Stimulated activated CD4-positive, alpha-beta T cell treated with anti-CD3 and anti-CD28 coated beads, Interleukin-12 subunit alpha, Interleukin-12 subunit beta, amount 100 ng/mL, for 4 hours (primary cell): Measurements from ENCODE around the gene SORCS2.

Source experiments
- DNase-seq: peaks from one replicate; pipeline ENCODE4 v3.0.0-alpha.2; 2020

Gene SORCS2

GRCh38 chr4:7309181-7309580, 116.8 kb downstream of the SORCS2 start:
- no peak for DNase-seq

DNA sequence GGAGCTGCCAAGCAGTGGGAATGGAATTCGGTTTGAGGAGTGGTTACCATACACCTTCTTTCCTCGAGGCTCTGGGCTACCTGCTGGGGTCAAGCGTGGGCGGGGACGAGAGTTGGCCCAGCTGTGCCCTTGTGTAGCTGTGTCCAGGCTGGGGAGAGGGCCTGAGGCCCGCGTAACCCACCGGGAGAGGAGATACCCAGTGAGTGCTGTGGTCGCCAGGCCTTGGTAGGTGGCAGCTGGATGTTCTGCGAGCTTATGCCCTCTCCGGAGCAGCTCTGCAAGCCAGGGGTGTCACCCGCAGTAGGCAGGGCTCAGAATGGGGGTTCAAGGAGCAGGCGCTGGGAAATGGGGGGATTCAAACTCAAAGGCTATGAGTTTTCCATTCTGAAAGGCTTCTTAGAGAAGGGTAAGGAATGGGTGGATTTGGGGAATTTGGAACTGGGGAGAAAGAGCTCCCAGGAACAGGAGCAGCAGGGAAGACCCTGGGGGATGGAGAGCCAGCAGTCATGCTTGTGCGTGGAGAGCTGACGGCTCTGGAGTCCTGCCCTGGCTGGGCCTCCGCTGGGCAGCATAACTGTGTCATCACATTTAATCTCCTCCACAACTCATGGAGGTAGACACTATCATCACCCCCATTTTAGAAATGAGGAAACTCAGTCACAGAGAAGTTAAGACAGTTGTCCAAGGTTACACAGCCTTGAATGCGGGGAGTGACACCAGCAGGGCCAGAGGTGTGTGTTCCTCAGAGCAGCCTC, 117.5 kb downstream of the SORCS2 start:
- DNase-seq = no peak

DNA sequence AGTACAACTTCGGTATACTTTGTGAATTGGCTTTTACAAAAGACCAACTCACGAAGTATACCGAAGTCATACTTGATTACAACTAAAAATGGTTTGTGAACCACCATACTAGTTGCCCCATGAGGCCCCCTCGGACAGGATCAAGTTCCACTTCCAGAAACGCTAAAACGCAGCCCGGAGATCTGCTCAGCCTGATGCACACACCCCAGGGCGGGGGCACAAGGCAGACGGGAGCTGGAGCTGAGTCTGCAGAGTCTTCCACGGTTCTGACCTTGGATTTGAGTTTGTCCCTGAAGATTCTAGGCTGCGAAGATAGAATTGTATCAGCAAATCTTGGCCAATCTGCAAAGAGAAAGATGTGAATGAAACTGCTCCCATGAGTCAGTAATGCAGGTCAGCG, 118.1 kb downstream of the SORCS2 start:
- DNase-seq = no peak

DNA sequence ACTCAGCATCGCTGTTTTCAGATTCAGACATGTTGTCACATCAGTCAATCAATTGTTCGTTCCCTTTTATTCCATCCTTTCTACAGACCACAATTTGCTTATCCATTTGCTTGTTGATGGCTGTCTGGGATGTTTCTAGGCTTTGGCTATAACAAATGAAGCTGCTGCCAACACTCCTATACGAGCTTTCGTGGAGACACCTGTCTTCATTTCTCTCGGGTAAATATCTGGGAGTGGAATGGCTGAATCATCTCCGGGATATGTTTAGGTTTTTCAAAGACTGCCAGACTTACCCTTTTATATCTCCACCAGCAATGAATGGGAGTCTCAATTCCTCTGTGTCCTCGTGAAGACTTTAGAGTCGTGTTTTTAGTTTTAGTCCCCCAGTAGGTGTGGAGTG, 118.9 kb downstream of the SORCS2 start:
- no peak for DNase-seq

DNA sequence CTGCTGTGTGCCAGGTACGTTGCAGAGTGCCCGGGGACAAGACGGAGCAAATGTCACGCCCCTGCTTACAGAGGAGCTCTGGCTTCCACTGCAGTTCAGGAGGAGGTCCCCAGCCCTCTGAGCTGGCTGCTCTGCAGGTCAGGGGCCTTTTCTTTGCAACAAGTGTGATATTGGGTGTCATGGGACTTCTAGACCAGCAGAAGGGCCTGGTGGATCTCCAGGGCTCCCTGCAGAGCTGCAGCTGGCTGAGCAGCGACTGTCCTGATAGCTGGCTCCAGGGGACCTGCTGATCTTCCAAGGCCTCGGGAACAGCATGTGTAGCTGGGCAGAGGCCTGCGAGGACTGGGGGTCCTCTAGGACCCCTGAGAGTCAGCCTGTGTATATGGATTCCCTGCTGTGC, 120.4 kb downstream of the SORCS2 start:
- no peak for DNase-seq

- no peak for DNase-seq
These were observed 121.0 kb downstream of the SORCS2 start for GRCh38 chr4:7313347-7313811.

DNA sequence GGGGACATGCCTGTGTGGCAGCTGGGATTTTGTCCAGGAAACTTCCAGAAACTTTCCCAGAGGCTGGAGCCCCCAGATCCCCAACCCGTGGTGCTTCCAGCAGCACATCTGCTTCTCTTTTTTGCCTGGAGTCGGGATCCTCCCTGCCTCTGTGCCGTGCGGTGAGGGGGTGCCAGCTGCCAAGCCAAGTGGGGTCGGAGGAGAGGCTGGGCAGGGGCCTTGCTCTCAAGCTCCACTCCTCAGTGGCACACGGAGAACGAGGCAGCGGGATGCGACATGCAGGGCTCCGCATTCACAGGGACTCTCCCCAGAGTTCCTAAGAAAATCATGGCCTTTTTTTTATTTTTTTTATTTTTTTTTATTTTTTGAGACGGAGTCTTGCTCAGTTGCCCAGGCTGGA, 121.7 kb downstream of the SORCS2 start:
- DNase-seq = no peak

DNA sequence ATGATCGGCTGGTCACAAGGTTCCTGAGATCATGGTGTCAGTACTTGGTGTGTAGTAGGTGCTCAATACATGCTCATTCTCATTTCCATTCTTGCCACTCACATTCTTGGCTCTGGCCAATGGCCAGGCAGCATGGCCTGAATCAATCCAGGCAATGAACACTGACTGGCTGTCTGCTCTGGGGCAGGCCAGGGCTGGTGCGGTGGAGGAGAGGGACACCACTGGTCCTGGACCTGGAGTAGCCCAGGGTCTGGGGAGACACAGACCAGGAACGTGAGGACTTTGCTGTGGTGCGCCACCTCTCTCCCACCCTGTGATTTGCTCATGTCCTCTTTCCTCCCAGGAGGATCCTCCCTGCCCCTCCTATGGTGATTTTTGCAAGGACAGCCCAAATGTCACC, 122.9 kb downstream of the SORCS2 start:
- DNase-seq = no peak

- no peak for DNase-seq
These were observed 123.6 kb downstream of the SORCS2 start for GRCh38 chr4:7315935-7316334.

- no peak for DNase-seq
These were observed 126.7 kb downstream of the SORCS2 start for GRCh38 chr4:7319024-7319423.

DNA sequence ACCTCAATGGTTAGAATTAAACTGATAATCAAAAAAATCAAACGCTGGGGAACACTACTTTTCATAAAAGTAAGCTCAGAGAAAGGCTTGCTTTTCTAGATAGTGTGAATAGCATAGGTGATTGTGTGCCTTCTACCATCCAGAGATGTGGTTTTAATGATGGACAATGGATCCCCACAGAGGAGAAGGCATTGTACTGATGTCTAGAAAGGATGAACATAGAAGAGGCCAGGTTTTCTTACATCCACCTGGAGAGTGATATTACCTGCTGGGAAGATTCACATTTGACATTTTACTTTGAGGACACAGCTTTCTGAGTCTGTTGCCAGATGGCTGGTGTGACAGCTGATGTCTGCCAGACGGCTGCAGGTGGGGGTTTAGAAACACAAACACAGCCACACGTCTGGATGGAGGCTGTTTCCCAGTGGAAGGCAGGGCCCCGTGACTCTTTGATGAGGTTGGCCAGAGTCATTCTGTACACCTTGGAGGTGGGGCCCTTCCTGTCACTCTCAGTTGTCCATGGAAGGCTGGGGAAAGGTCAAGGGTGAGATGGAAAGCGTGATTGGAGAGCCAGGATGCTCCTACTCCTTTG, 128.0 kb downstream of the SORCS2 start:
- DNase-seq = no peak

GRCh38 chr4:7322166-7322991, 130.0 kb downstream of the SORCS2 start:
- DNase-seq = no peak

DNA sequence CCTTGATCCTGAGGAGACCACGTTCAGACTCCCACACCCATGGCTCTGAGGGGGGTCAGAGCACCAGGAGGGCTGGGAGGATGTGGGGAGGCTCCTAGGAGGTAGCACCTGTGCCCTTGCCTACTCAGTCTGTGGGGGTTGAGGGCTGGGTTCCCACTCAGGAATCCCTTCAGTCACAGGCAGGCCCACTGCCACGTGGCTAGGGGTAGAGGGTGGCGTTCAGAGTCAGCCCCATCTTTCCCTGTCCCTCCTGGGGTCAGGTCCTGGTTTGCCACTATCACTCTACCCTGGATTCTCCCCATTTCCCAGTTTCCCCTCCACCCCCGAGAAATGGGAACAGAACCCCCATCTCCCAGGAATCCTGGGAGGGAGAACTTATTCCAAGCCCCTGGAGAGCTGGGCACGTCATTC, 131.1 kb downstream of the SORCS2 start:
- DNase-seq = no peak

DNA sequence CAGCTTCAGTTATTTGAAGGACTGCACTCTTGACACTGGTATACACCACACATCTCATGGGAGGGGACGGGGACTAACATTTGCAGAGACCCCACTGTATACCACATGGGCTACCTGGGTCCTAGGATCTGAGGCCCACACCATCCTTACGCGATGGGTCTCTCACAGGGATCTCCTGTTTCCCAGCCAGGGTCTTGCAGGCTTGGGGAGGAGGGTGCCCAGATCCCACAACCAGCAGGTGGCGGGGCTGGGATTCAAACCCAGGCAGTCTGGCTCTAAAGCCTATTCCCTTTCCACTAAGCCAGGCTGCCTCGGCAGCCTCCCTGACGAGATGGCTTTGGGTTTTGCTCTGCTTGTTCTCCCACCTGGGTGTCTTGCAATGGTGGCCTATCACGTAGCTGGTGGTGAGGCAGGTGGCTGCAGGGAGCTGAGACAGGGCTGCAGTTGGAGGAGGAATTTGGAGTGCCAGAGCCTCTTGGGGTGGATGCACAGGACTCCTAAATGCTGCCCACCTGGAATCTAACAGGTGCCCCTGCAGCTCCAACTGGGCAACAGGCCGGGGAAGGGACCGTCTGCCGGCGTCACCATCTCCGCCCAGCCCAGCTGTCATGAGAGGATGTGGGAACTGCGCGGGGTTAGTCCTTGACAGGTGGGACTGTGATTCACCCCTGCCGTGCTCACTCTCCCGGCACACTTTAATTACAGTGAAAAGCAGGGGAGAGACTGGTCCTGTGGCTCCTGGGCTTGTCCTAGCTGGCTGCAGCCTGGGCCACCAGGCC, 131.7 kb downstream of the SORCS2 start:
- no peak for DNase-seq

DNA sequence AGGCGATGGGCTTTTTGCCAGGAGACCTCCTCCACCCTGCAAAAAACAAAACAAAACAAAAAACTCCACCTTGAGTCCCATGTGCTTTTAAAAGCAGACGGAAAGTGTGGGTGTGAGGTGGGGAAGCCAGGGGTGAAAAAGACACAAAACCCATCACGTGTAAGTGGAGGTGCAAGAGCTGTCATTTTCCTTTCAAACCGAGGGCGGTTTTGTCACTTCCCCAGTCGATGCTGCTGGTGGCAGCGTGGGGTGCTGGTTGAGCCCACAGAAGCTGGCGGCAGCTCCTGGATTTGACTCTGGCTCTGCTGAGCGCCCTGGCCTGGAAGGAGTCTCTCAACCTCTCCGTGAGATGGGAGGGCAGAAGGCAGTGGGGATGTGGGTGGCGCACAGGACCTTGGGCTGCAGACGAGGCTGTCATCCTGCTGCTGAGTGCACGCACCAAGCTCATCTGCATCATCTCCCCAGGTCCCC, 132.3 kb downstream of the SORCS2 start:
- DNase-seq = no peak

GRCh38 chr4:7325541-7325940, 133.2 kb downstream of the SORCS2 start:
- DNase-seq = no peak

- no peak for DNase-seq
These were observed 134.0 kb downstream of the SORCS2 start for GRCh38 chr4:7326306-7326692.

DNA sequence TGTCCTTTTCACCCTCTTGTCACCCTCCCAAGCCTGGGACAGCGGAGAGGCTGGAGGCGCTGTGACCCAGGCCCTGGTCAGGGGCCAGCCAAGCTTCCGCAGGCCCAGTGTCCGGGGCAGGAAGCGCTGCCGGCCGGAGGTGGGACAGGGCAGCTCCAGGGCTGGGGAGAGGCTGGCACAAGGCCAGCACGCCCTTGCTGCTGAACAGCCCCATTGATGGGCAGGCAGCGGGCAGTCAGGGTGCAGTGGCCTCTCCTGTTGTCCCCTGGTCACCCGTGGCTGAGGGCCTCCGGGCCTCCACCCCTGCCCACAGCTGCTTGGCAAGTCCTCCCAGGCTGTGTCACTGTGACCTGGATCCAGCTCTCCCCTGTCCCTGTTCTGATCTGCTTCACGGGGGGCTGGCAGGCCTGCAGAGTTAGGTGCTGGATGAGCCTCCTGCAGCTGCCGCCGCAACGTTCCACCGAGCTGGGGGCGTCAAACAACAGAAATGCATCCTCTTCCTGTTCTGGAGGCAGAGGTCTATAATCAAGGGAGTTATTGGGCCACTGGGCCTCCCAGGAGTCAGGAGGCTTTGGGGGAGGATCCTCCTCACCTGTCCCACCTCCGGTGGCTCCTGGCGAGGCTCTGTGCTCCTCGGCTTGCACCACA, 134.5 kb downstream of the SORCS2 start:
- DNase-seq = no peak

DNA sequence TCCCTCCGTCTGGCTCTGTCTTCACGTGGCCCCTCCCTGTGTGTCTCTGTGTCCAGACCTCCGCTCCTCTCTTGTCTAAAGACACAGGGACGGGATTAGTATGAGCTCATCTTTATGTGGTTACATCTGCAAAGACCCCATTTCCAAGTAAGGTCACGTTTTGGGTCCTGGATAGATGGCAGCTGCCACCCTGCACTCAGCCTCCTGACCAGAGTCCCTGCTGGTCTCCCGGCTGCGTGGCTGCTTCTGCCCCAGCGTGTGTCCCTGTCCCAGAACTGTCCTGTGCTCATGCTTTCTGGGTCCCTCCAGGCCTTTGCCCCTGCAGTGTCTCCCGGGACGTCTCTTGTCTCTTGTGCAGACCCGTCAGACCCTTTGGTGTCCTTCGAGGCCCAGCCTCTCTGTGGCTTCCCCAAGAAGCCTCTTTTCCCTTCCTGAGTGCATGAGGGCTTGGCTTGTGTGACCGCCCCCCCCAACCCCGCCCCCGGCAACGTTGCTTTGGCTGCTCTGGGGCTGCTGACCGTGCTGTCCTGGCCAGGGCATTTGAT, 135.1 kb downstream of the SORCS2 start:
- DNase-seq = no peak

DNA sequence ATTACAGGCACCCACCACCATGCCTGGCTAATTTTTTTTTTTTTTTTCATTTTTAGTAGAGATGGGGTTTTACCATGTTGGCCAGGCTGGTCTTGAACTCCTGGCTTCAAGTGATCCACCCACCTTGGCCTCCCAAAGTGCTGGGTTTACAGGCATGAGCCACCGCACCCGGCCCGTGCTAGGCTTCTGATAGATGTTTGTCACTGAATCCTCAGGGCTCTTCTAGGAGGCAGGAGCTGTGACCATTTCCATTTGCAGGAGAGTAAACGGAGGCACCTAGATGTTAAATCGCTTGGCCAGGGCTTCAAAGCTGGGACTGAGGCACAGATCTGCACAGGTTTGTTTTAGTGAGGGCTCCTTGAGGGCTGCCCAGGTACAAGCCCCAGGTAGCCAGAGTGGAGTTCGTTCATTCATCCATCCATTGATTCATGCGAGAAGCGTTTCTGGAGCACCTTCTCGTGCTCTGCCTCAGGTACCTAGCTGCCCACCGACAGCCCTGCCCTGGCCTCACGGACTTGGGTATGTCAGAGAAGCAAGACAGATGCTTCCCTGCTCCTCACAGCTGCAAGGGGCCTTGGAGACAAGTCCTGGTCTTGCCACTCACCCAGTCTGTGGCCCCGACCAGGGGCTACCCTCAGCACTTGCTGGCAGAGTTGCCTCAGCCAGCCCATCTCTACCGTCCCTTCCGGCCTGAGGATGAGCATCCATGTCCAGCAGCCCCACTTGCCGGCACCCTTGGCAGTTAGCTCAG, 136.0 kb downstream of the SORCS2 start:
- DNase-seq = no peak

DNA sequence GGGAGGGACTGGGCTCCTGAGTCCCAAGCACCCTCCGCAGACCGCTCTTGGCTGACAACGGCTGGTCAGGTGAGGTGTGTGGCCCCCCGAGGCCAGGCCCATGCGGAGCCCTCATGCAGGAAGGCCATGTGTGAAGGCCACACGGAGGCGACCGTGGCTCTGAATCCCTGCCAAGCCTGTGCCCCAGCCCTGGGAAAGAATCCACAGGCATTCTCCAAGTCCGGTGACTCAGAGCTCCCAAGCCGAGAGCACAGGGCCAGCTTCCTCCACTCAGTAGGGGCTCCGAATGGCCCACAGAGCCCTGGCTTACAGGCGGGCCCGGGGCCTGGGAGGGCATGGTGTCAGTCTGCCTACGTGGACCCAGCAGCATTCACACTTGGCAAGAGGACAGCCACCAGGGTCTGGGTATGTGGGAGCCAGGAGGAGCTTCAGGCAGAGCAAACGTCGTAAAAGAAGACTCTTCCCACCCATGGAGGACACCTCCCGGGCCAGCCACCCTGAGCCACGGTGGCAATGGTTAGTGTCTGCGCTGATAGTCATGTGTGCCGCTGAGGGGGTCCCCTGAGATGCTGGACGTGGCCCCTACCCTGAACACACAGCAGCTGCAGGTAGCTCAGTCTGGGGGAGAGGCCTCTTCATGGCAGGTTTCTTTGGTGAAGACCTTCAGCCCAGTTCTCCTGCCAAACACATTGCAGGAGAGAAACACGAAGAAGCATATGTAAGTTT, 136.7 kb downstream of the SORCS2 start:
- no peak for DNase-seq
